IMR-90 (cell line): ENCODE data around the gene DISP1. TPM values are rescaled to one million over a fixed set of nuclear protein-coding genes. Genes with fewer than 3 reads are reported as not detected.

Experiments
- ATAC-seq: fragments of 200-7000 bp; cut with Tn5 transposase; 2 replicates; pipeline ENCODE4 v1.9.1; 2020; ENCODE audit warnings: low read depth, mild to moderate bottlenecking, moderate library complexity
- BruUV-seq: library from RNA; stranded (reverse); fragments of 400-500 nt; replicated peaks from 2 replicates; lab custom pipeline; 2021; lab: Mats Ljungman, UMichigan
- CTCF ChIA-PET: fragments of 300-600 bp; formaldehyde crosslinking; extraction: SDS; loops from one replicate; lab custom pipeline; 2021; ENCODE audit warnings: antibody characterized with exemption; lab: Yijun Ruan, JAX
- POLR2A ChIA-PET: fragments of 300-600 bp; sonication (Branson Sonifier 250); formaldehyde crosslinking; loops from one replicate; lab custom pipeline; 2022; ENCODE audit warnings: antibody characterized with exemption; ENCODE audit not compliant: unreplicated experiment; lab: Charles Lee
- DNase-seq: peaks from one replicate; pipeline ENCODE4 v3.0.0; 2013
- H2AFZ ChIP-seq: replicated peaks from 2 replicates; pipeline ENCODE3; 2013; ENCODE audit warnings: low read length, mild to moderate bottlenecking; ENCODE audit not compliant: poor library complexity
- H2AK5ac ChIP-seq: 2 replicates; pipeline ENCODE4 v1.6.1; 2013; ENCODE audit warnings: low read depth, low read length, inconsistent platforms
- H2AK9ac ChIP-seq: replicated peaks from 2 replicates; pipeline ENCODE3; 2013; ENCODE audit warnings: mild to moderate bottlenecking, low read depth, low read length, moderate library complexity; ENCODE audit not compliant: poor library complexity
- H2BK120ac ChIP-seq: 2 replicates; pipeline ENCODE4 v1.6.1; 2013; ENCODE audit warnings: low read depth, low read length, inconsistent platforms
- H2BK15ac ChIP-seq: 3 replicates; pipeline ENCODE4 v1.6.1; 2013; ENCODE audit warnings: low read depth, low read length, inconsistent platforms
- H2BK20ac ChIP-seq: 2 replicates; pipeline ENCODE4 v1.6.1; 2013; ENCODE audit warnings: low read depth, mild to moderate bottlenecking, inconsistent platforms, low read length, moderate library complexity
- H2BK5ac ChIP-seq: 2 replicates; pipeline ENCODE4 v1.6.1; 2013; ENCODE audit warnings: mild to moderate bottlenecking, low read depth, low read length, inconsistent platforms; ENCODE audit not compliant: poor library complexity, severe bottlenecking
- H3K14ac ChIP-seq: replicated peaks from 2 replicates; pipeline ENCODE4 v1.6.1; 2013; ENCODE audit warnings: low read depth, low read length, inconsistent platforms
- H3K18ac ChIP-seq: 2 replicates; pipeline ENCODE4 v1.6.1; 2013; ENCODE audit warnings: low read depth, low read length, control low read depth
- H3K23ac ChIP-seq: 2 replicates; pipeline ENCODE4 v1.6.1; 2013; ENCODE audit warnings: low read depth, low read length, inconsistent platforms
- H3K27ac ChIP-seq: 2 replicates; pipeline ENCODE4 v1.5.1; 2013; ENCODE audit warnings: mild to moderate bottlenecking, control low read depth, low read length; ENCODE audit not compliant: insufficient read depth
- H3K27me3 ChIP-seq: 2 replicates; pipeline ENCODE4 v1.6.1; 2013; ENCODE audit warnings: low read length; ENCODE audit not compliant: control insufficient read depth, insufficient read depth
- H3K36me3 ChIP-seq: 2 replicates; pipeline ENCODE4 v1.6.1; 2013; ENCODE audit warnings: low read length, mixed read lengths; ENCODE audit not compliant: control insufficient read depth, insufficient read depth
- H3K4ac ChIP-seq: 2 replicates; pipeline ENCODE4 v1.6.1; 2013; ENCODE audit warnings: low read depth, low read length, inconsistent platforms
- H3K4me1 ChIP-seq: 2 replicates; pipeline ENCODE4 v1.6.1; 2013; ENCODE audit warnings: low read length, mixed read lengths; ENCODE audit not compliant: control insufficient read depth, insufficient read depth
- H3K4me2 ChIP-seq: 2 replicates; pipeline ENCODE4 v1.6.1; 2013; ENCODE audit warnings: low read depth, mild to moderate bottlenecking, control low read depth, low read length, moderate library complexity
- H3K4me3 ChIP-seq: 2 replicates; pipeline ENCODE4 v1.5.1; 2013; ENCODE audit warnings: low read depth, mild to moderate bottlenecking, control low read depth, low read length, moderate library complexity; ENCODE audit not compliant: insufficient read depth
- H3K56ac ChIP-seq: 2 replicates; pipeline ENCODE4 v1.6.1; 2013; ENCODE audit warnings: low read length, inconsistent platforms; ENCODE audit not compliant: insufficient read depth; ENCODE audit errors: extremely low read depth
- H3K79me1 ChIP-seq, 2 experiments: 2 replicates each; pipeline ENCODE4 v1.6.1; 2013; ENCODE audit warnings: low read length in 2 of 2, inconsistent platforms in 1 of 2, low read depth in 1 of 2
- H3K9ac ChIP-seq: 2 replicates; pipeline ENCODE4 v1.6.1; 2013; ENCODE audit warnings: low read depth, low read length, control low read depth
- H3K9me1 ChIP-seq: 2 replicates; pipeline ENCODE4 v1.6.1; 2013; ENCODE audit warnings: low read length, inconsistent platforms; ENCODE audit not compliant: insufficient read depth
- H3K9me3 ChIP-seq: 2 replicates; pipeline ENCODE4 v1.6.1; 2013; ENCODE audit warnings: low read length; ENCODE audit not compliant: control insufficient read depth, insufficient read depth
- H4K20me1 ChIP-seq: 2 replicates; pipeline ENCODE4 v1.6.1; 2013; ENCODE audit warnings: low read length, inconsistent platforms; ENCODE audit not compliant: insufficient read depth
- H4K5ac ChIP-seq: 2 replicates; pipeline ENCODE4 v1.6.1; 2013; ENCODE audit warnings: mild to moderate bottlenecking, low read depth, low read length, control low read depth
- H4K8ac ChIP-seq, 2 experiments: 2 replicates each; pipeline ENCODE4 v1.6.1; 2013; ENCODE audit warnings: low read depth in 2 of 2, low read length in 2 of 2, control low read depth in 1 of 2, inconsistent platforms in 1 of 2
- H4K91ac ChIP-seq: 2 replicates; pipeline ENCODE4 v1.6.1; 2013; ENCODE audit warnings: low read depth, low read length, inconsistent platforms; ENCODE audit not compliant: insufficient read depth
- BHLHE40 ChIP-seq: fragments of 150-350 bp; IDR thresholded peaks from 2 replicates; pipeline ENCODE4 v1.6.1; 2016; ENCODE audit warnings: mild to moderate bottlenecking, low read depth, low read length
- CHD1 ChIP-seq: IDR thresholded peaks from 2 replicates; pipeline ENCODE4 v1.6.1; 2012; ENCODE audit warnings: low read depth, low read length, improper control_type of control experiment
- ELK1 ChIP-seq: fragments of 150-350 bp; IDR thresholded peaks from 2 replicates; pipeline ENCODE4 v1.6.1; 2016; ENCODE audit warnings: low read depth, mild to moderate bottlenecking, low read length, moderate library complexity, borderline replicate concordance
- MAZ ChIP-seq: IDR thresholded peaks from 2 replicates; pipeline ENCODE4 v1.6.1; 2012; ENCODE audit warnings: low read depth, mild to moderate bottlenecking, low read length, improper control_type of control experiment, moderate library complexity, borderline replicate concordance
- MXI1 ChIP-seq: IDR thresholded peaks from 2 replicates; pipeline ENCODE4 v1.6.1; 2012; ENCODE audit warnings: low read depth, mild to moderate bottlenecking, low read length, moderate library complexity, borderline replicate concordance
- RCOR1 ChIP-seq: IDR thresholded peaks from 2 replicates; pipeline ENCODE4 v1.6.1; 2012; ENCODE audit warnings: mild to moderate bottlenecking, low read length, improper control_type of control experiment; ENCODE audit not compliant: insufficient replicate concordance
- RFX5 ChIP-seq: IDR thresholded peaks from 2 replicates; pipeline ENCODE4 v1.8.0; 2012; ENCODE audit warnings: low read depth, mild to moderate bottlenecking, low read length, moderate library complexity
- SMC3 ChIP-seq: fragments of 150-350 bp; IDR thresholded peaks from 2 replicates; pipeline ENCODE4 v1.6.1; 2016; ENCODE audit warnings: low read depth, mild to moderate bottlenecking, antibody characterized with exemption, low read length, moderate library complexity
- USF2 ChIP-seq: fragments of 150-350 bp; IDR thresholded peaks from 2 replicates; pipeline ENCODE4 v1.6.1; 2017; ENCODE audit warnings: mild to moderate bottlenecking, antibody characterized with exemption, low read length, low read depth
- WGBS, 2 experiments: methylation state at CpG; one replicate each; pipeline versions ENCODE4 v1.1.5 to v1.1.7; 2013; ENCODE audit warnings: missing lambda C conversion rate in 2 of 2; ENCODE audit not compliant: insufficient read length in 1 of 2; ENCODE audit errors: extremely low coverage in 2 of 2; 5-methylcytosine and 5-hydroxymethylcytosine counted together
- dilution Hi-C: fragments of 300-500 bp; cut with HindIII; formaldehyde crosslinking; loops from one replicate; pipeline ENCODE4 v1.14.3; 2018; ENCODE audit warnings: low sequenced_read_pairs; ENCODE audit not compliant: unreplicated experiment
- in situ Hi-C: fragments of 300-500 bp; cut with MboI; formaldehyde crosslinking; loops from 3 replicates; pipeline ENCODE4 v1.14.3; 2019; ENCODE audit warnings: low sequenced_read_pairs, inconsistent platforms, mixed read lengths
- intact Hi-C: fragments of 100-400 bp; cut with micrococcal nuclease; formaldehyde crosslinking; loops from 2 replicates; pipeline ENCODE4 v1.10.0; 2022
- polyA plus RNA-seq, 3 experiments: library from polyadenylated mRNA; depleted of rRNA; stranded (reverse); fragments of >200 nt; gene quantifications; 2 replicates each; pipeline ENCODE4 v1.2.3, GENCODE V29; 2012; ENCODE audit warnings: low replicate concordance in 1 of 3
- total RNA-seq: library from RNA; depleted of rRNA; stranded (reverse); fragments of >200 nt; gene quantifications from 2 replicates; pipeline ENCODE4 v1.2.3, GENCODE V29; 2012

Gene DISP1
- total and polyA plus RNA-seq, 2 of the 4 experiments (the other 2 are of a cell fraction) = 3.3 to 5.2 TPM

- Histone ChIP-seq H3K4me1 (no peaks in the 10 kb centered on the region), H3K4me2 (no peak overlapping the region), H2AK5ac (no peak overlapping the region), H4K20me1 (no peaks in the 10 kb centered on the region), H2BK15ac (no peak overlapping the region), H4K91ac (no peak overlapping the region), H3K14ac (no peak overlapping the region), H2BK5ac (no peak overlapping the region), H3K4ac (no peak overlapping the region), H4K8ac (no peak overlapping the region), H4K5ac (no peak overlapping the region), H2AK9ac (no peak overlapping the region), H2BK120ac (no peak overlapping the region), H3K9me1 (no peaks in the 10 kb centered on the region; the same call in 1 of the 2 replicates), H3K36me3 (no peaks in the 10 kb centered on the region), H3K4me3 (no peak overlapping the region), H3K23ac (no peak overlapping the region), H3K18ac (no peak overlapping the region), H3K27ac (no peak overlapping the region), H2BK20ac (no peak overlapping the region), H3K9ac (no peak overlapping the region), H3K9me3 (no peaks in the 10 kb centered on the region), H3K56ac (no peak overlapping the region), H3K79me1 (no peaks in the 10 kb centered on the region), H2AFZ (no peak overlapping the region), H3K27me3 (peaks cover 20% of the 10 kb centered on the region)
- BruUV-seq = no TSS peak
- in situ Hi-C loops = no loop called here
- CTCF ChIA-PET = no interaction called here
- DNase-seq (no peak), ATAC-seq (no peak)
- TF ChIP-seq USF2 = no peak
- TF ChIP-seq CHD1 = no peak
- no peak for TF ChIP-seq RFX5
- TF ChIP-seq MXI1 = no peak
- no peak for TF ChIP-seq MAZ
- no peak for TF ChIP-seq SMC3
- TF ChIP-seq BHLHE40 = no peak
- no peak for TF ChIP-seq RCOR1
- TF ChIP-seq ELK1 = no peak
- dilution Hi-C loops = loop anchor here (25.0 kb wide), 1 partner anchor 302 kb away; no protein-coding TSS in a partner anchor
- no CpG with 5 or more reads among the region's 2 CpGs for WGBS, 2 experiments
- intact Hi-C loops = no loop called here
- POLR2A ChIA-PET = no interaction called here
These were observed 29.9 kb upstream of the DISP1 start for GRCh38 chr1:222784916-222785315.
